Occipital lobe (tissue), 2 donors: ENCODE data around the gene MYO16. TPM values are rescaled to one million over a fixed set of nuclear protein-coding genes. Genes with fewer than 3 reads are reported as not detected.

Experiments
- DNase-seq: peaks from one replicate; lab custom pipeline; 2025; lab: John Stamatoyannopoulos, UW
- total RNA-seq: library from RNA; depleted of rRNA; stranded (reverse); fragments of >200 nt; gene quantifications from one replicate; pipeline ENCODE4 v1.2.3, GENCODE V29; 2014

MYO16 gene
- total RNA-seq, 1 donor from 2014 or later, result 105 TPM

GRCh38 chr13:108927615-108928014 lies 298.2 kb downstream of the MYO16 start:
- DNase-seq, result no peak

- no peak for DNase-seq
Observed at GRCh38 chr13:108929532-108930206, 300.3 kb downstream of the MYO16 start.

- no peak for DNase-seq
Observed at GRCh38 chr13:108932196-108932595, 302.8 kb downstream of the MYO16 start.

GRCh38 chr13:108933061-108933460 lies 303.6 kb downstream of the MYO16 start:
- no peak for DNase-seq

- no peak for DNase-seq
Observed at GRCh38 chr13:108938155-108938554, 308.7 kb downstream of the MYO16 start.

GRCh38 chr13:108940121-108940520 lies 310.7 kb downstream of the MYO16 start:
- no peak for DNase-seq

GRCh38 chr13:108943842-108944241 lies 314.4 kb downstream of the MYO16 start:
- no peak for DNase-seq

- DNase-seq, result no peak
Observed at GRCh38 chr13:108944760-108945159, 315.3 kb downstream of the MYO16 start.

- DNase-seq, result no peak
Observed at GRCh38 chr13:108947551-108948030, 318.2 kb downstream of the MYO16 start.

GRCh38 chr13:108948251-108948671 lies 318.9 kb downstream of the MYO16 start:
- DNase-seq, result no peak

- no peak for DNase-seq
Observed at GRCh38 chr13:108950333-108951010, 321.1 kb downstream of the MYO16 start.

GRCh38 chr13:108955741-108956140 lies 326.3 kb downstream of the MYO16 start:
- no peak for DNase-seq

GRCh38 chr13:108957369-108958012 lies 328.1 kb downstream of the MYO16 start:
- no peak for DNase-seq

GRCh38 chr13:108958013-108958376 lies 328.6 kb downstream of the MYO16 start:
- DNase-seq, result no peak

- no peak for DNase-seq
Observed at GRCh38 chr13:108959234-108959633, 329.8 kb downstream of the MYO16 start.

- no peak for DNase-seq
Observed at GRCh38 chr13:108960006-108960405, 330.6 kb downstream of the MYO16 start.

- DNase-seq, result no peak
Observed at GRCh38 chr13:108961542-108962125, 332.2 kb downstream of the MYO16 start.

- DNase-seq, result no peak
Observed at GRCh38 chr13:108962654-108963053, 333.2 kb downstream of the MYO16 start.

GRCh38 chr13:108963276-108963810 lies 333.9 kb downstream of the MYO16 start:
- DNase-seq, result no peak

- no peak for DNase-seq
Observed at GRCh38 chr13:108963846-108964600, 334.6 kb downstream of the MYO16 start.

- no peak for DNase-seq
Observed at GRCh38 chr13:108964606-108965005, 335.2 kb downstream of the MYO16 start.
